Panc1 (cell line): ENCODE measurements around the gene GALNT13. TPM values are rescaled to one million over a fixed set of nuclear protein-coding genes. Genes with fewer than 3 reads are reported as not detected.

Experiments used
- ATAC-seq: fragments of 200-7000 bp; cut with Tn5 transposase; 2 replicates; pipeline ENCODE4 v1.9.1; 2020; ENCODE audit warnings: mild to moderate bottlenecking, moderate library complexity
- BruUV-seq: library from RNA; stranded (reverse); fragments of 400-500 nt; replicated peaks from 2 replicates; lab custom pipeline; 2021; lab: Mats Ljungman, UMichigan
- CTCF ChIA-PET: fragments of 300-600 bp; sonication (Branson Sonifier 250); formaldehyde crosslinking; loops from one replicate; lab custom pipeline; 2022; ENCODE audit warnings: antibody characterized with exemption; lab: Charles Lee
- POLR2A ChIA-PET: fragments of 300-600 bp; sonication (Branson Sonifier 250); formaldehyde crosslinking; loops from one replicate; lab custom pipeline; 2022; ENCODE audit warnings: antibody characterized with exemption; lab: Charles Lee
- DNase-seq: peaks from one replicate; pipeline ENCODE4 v3.0.0-alpha.2; 2010; ENCODE audit warnings: low read depth, low spot score
- H3K27ac ChIP-seq: 2 replicates; pipeline ENCODE4 v1.5.1; 2011; ENCODE audit warnings: mild to moderate bottlenecking, low read length, inconsistent platforms
- H3K27me3 ChIP-seq: fragments of 200-500 bp; sonication (Bioruptor generic); 2 replicates; pipeline ENCODE4 v1.6.0; 2014; ENCODE audit warnings: low read length, inconsistent platforms; ENCODE audit not compliant: control insufficient read depth, insufficient read depth
- H3K36me3 ChIP-seq: fragments of 200-500 bp; sonication (Bioruptor generic); 2 replicates; pipeline ENCODE4 v1.5.1; 2014; ENCODE audit warnings: inconsistent platforms, mild to moderate bottlenecking, low read length, moderate library complexity; ENCODE audit not compliant: control insufficient read depth, insufficient read depth
- H3K4me1 ChIP-seq: 2 replicates; pipeline ENCODE4 v1.5.1; 2011; ENCODE audit warnings: inconsistent platforms, mild to moderate bottlenecking, low read length, moderate library complexity; ENCODE audit not compliant: control insufficient read depth, insufficient read depth
- H3K4me3 ChIP-seq, 2 experiments: 2 replicates each; pipeline ENCODE4 v1.5.1; 2011 to 2012; ENCODE audit warnings: low read depth in 2 of 2, low read length in 2 of 2, mild to moderate bottlenecking in 2 of 2, inconsistent platforms in 1 of 2, moderate library complexity in 1 of 2
- H3K9me3 ChIP-seq: fragments of 200-500 bp; sonication (Bioruptor generic); 2 replicates; pipeline ENCODE4 v1.5.1; 2014; ENCODE audit warnings: low read depth, mild to moderate bottlenecking, inconsistent platforms, low read length, moderate library complexity; ENCODE audit not compliant: control insufficient read depth, insufficient read depth
- CTCF ChIP-seq: fragments of 450-650 bp; IDR thresholded peaks from 2 replicates; pipeline ENCODE4 v1.5.1; 2017; ENCODE audit warnings: mild to moderate bottlenecking
- POLR2AphosphoS5 ChIP-seq: IDR thresholded peaks from 2 replicates; pipeline ENCODE4 v1.6.1; 2012; ENCODE audit warnings: mild to moderate bottlenecking, low read depth, low read length, moderate library complexity
- SIN3A ChIP-seq: IDR thresholded peaks from 2 replicates; pipeline ENCODE4 v1.6.1; 2012; ENCODE audit warnings: low read depth, mild to moderate bottlenecking, low read length, moderate library complexity, borderline replicate concordance; ENCODE audit not compliant: insufficient read depth
- TCF7L2 ChIP-seq: IDR thresholded peaks from 2 replicates; pipeline ENCODE4 v1.6.1; 2011; ENCODE audit warnings: mild to moderate bottlenecking, low read depth, low read length, inconsistent platforms
- in situ Hi-C: cut with HindIII; loops from 2 replicates; pipeline ENCODE4 v1.10.0; 2016; ENCODE audit warnings: low sequenced_read_pairs, low pct_unique_long_range_greater_than_20kb
- intact Hi-C: fragments of 100-400 bp; cut with micrococcal nuclease; formaldehyde crosslinking; loops from one replicate; pipeline ENCODE4 v1.10.0; 2022; ENCODE audit not compliant: unreplicated experiment
- total RNA-seq: library from RNA; stranded (reverse); gene quantifications from one replicate; pipeline ENCODE4 v1.2.1, GENCODE V29; 2021; ENCODE audit not compliant: unreplicated experiment
- TF ChIP-seq, protein P1 (sequence below), 2 experiments: IDR thresholded peaks; 2 replicates each; pipeline ENCODE4 v1.6.1; 2011 to 2012; ENCODE audit warnings: low read depth in 2 of 2, control low read depth in 1 of 2, low read length in 1 of 2, mild to moderate bottlenecking in 1 of 2, moderate library complexity in 1 of 2; ENCODE audit not compliant: insufficient read depth in 1 of 2

Gene GALNT13
- total RNA-seq, 1 experiment from 2014 or later, result not detected

GRCh38 chr2:154032220-154032619 lies 160.5 kb downstream of the GALNT13 start:
- ChIA-PET CTCF (no interaction called here), POLR2A (no interaction called here)
- Histone ChIP-seq H3K9me3 (no peaks in the 10 kb centered on the region), H3K27me3 (no peaks in the 10 kb centered on the region), H3K27ac (no peak overlapping the region), H3K4me1 (no peaks in the 10 kb centered on the region), H3K36me3 (no peaks in the 10 kb centered on the region), H3K4me3 (no peak overlapping the region)
- BruUV-seq, result no TSS peak
- ATAC-seq (no peak), DNase-seq (no peak)
- TF ChIP-seq, protein P1, sequence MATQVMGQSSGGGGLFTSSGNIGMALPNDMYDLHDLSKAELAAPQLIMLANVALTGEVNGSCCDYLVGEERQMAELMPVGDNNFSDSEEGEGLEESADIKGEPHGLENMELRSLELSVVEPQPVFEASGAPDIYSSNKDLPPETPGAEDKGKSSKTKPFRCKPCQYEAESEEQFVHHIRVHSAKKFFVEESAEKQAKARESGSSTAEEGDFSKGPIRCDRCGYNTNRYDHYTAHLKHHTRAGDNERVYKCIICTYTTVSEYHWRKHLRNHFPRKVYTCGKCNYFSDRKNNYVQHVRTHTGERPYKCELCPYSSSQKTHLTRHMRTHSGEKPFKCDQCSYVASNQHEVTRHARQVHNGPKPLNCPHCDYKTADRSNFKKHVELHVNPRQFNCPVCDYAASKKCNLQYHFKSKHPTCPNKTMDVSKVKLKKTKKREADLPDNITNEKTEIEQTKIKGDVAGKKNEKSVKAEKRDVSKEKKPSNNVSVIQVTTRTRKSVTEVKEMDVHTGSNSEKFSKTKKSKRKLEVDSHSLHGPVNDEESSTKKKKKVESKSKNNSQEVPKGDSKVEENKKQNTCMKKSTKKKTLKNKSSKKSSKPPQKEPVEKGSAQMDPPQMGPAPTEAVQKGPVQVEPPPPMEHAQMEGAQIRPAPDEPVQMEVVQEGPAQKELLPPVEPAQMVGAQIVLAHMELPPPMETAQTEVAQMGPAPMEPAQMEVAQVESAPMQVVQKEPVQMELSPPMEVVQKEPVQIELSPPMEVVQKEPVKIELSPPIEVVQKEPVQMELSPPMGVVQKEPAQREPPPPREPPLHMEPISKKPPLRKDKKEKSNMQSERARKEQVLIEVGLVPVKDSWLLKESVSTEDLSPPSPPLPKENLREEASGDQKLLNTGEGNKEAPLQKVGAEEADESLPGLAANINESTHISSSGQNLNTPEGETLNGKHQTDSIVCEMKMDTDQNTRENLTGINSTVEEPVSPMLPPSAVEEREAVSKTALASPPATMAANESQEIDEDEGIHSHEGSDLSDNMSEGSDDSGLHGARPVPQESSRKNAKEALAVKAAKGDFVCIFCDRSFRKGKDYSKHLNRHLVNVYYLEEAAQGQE (IDR thresholded peaks at IDR 0.05; ENCODE audit: insufficient read depth in 1 of 2, low read depth in 2 of 2, low read length in 1 of 2), result no peak
- no peak for TF ChIP-seq POLR2AphosphoS5
- TF ChIP-seq CTCF, result no peak
- TF ChIP-seq SIN3A, result no peak
- no peak for TF ChIP-seq TCF7L2
- in situ Hi-C loops, result no loop called here
- intact Hi-C loops, result no loop called here

GRCh38 chr2:154046493-154046892 lies 174.8 kb downstream of the GALNT13 start:
- no peak for ATAC-seq
- ChIA-PET POLR2A (no interaction called here), CTCF (no interaction called here)
- TF ChIP-seq CTCF, result no peak
- TF ChIP-seq SIN3A, result no peak
- TF ChIP-seq TCF7L2, result no peak
- TF ChIP-seq, protein P1 (IDR thresholded peaks at IDR 0.05; ENCODE audit: insufficient read depth in 1 of 2, low read depth in 2 of 2, low read length in 1 of 2), result no peak
- TF ChIP-seq POLR2AphosphoS5, result no peak
- no peaks in the 10 kb centered on the region for H3K36me3 ChIP-seq
- no peak for DNase-seq
- in situ Hi-C loops, result no loop called here
- H3K27me3 ChIP-seq, result no peaks in the 10 kb centered on the region
- H3K27ac ChIP-seq, result no peak overlapping the region
- no peak overlapping the region for H3K4me3 ChIP-seq
- no peaks in the 10 kb centered on the region for H3K4me1 ChIP-seq
- intact Hi-C loops, result no loop called here
- BruUV-seq, result no TSS peak
- no peaks in the 10 kb centered on the region for H3K9me3 ChIP-seq
